MCF 10A (cell line): ENCODE measurements around the gene TTC16. TPM values are rescaled to one million over a fixed set of nuclear protein-coding genes. Genes with fewer than 3 reads are reported as not detected.

ENCODE experiments used
- BruUV-seq: library from RNA; stranded (reverse); fragments of 400-500 nt; replicated peaks from 2 replicates; lab custom pipeline; 2021; lab: Mats Ljungman, UMichigan
- CTCF ChIA-PET: fragments of 300-600 bp; sonication (Branson Sonifier 250); formaldehyde crosslinking; extraction: SDS; loops from one replicate; lab custom pipeline; 2021; ENCODE audit warnings: antibody characterized with exemption, inconsistent platforms; lab: Yijun Ruan, JAX
- POLR2A ChIA-PET: fragments of 300-600, 350-650 bp; sonication (Branson Sonifier 250); formaldehyde crosslinking; extraction: SDS; loops from one replicate; lab custom pipeline; 2020; ENCODE audit warnings: antibody characterized with exemption, inconsistent platforms; lab: Yijun Ruan, JAX
- DNase-seq: peaks from one replicate; pipeline ENCODE4 v3.0.0-alpha.2; 2018; ENCODE audit not compliant: unreplicated experiment
- H3K27ac Mint-ChIP-seq: one replicate; pipeline ENCODE4 v1.8.0; 2022; ENCODE audit warnings: mild to moderate bottlenecking, low read depth, mixed read lengths; ENCODE audit not compliant: unreplicated experiment
- H3K27me3 Mint-ChIP-seq: one replicate; pipeline ENCODE4 v1.8.0; 2022; ENCODE audit warnings: mixed read lengths; ENCODE audit not compliant: insufficient read depth, unreplicated experiment
- H3K36me3 Mint-ChIP-seq: one replicate; pipeline ENCODE4 v1.8.0; 2022; ENCODE audit warnings: mild to moderate bottlenecking, moderate library complexity, mixed read lengths; ENCODE audit not compliant: insufficient read depth, unreplicated experiment
- H3K4me1 Mint-ChIP-seq: one replicate; pipeline ENCODE4 v1.8.0; 2022; ENCODE audit warnings: mixed read lengths; ENCODE audit not compliant: insufficient read depth, unreplicated experiment
- H3K4me3 Mint-ChIP-seq: one replicate; pipeline ENCODE4 v1.8.0; 2022; ENCODE audit warnings: mild to moderate bottlenecking, moderate library complexity, mixed read lengths; ENCODE audit not compliant: unreplicated experiment
- H3K9me3 Mint-ChIP-seq: one replicate; pipeline ENCODE4 v1.8.0; 2022; ENCODE audit warnings: mixed read lengths; ENCODE audit not compliant: unreplicated experiment
- CTCF ChIP-seq: fragments of 200-600 bp; IDR thresholded peaks from one replicate; pipeline ENCODE4 v1.8.0; 2022; ENCODE audit warnings: antibody characterized with exemption, mild to moderate bottlenecking; ENCODE audit not compliant: unreplicated experiment
- intact Hi-C: fragments of 100-400 bp; cut with micrococcal nuclease; formaldehyde crosslinking; loops from 2 replicates; pipeline ENCODE4 v1.14.1; 2022
- total RNA-seq: library from RNA; stranded (reverse); gene quantifications from 2 replicates; pipeline ENCODE4 v1.2.3, GENCODE V29; 2022

The TTC16 gene
- total RNA-seq, 1 experiment from 2014 or later, result 0.19 TPM

- BruUV-seq, result no TSS peak
- POLR2A ChIA-PET, result no interaction called here
- no peaks in the 10 kb centered on the region for H3K9me3 Mint-ChIP-seq
Measured at GRCh38 chr9:127746959-127747569, 31.2 kb downstream of the TTC16 start.

GRCh38 chr9:127749090-127749787 is 33.4 kb downstream of the TTC16 start:
- CTCF ChIA-PET, result interaction anchor here (0.7 kb wide), 1 partner anchor 326 kb away, joined by 3 read pairs; no protein-coding TSS in a partner anchor
- peaks cover 59% of the 10 kb centered on the region for H3K27me3 Mint-ChIP-seq

More at GRCh38 chr9:127746959-127747569, 31.2 kb downstream of the TTC16 start:
- DNase-seq, result no peak
- TF ChIP-seq CTCF, result no peak
- Mint-ChIP-seq H3K27me3 (peaks cover 37% of the 10 kb centered on the region), H3K4me3 (no peak overlapping the region), H3K4me1 (no peaks in the 10 kb centered on the region), H3K27ac (no peak overlapping the region), H3K36me3 (no peaks in the 10 kb centered on the region)
- intact Hi-C loops, result no loop called here
- CTCF ChIA-PET, result interaction anchor here (0.7 kb wide), 2 partner anchors 12 to 141 kb away, joined by 4 read pairs; no protein-coding TSS in a partner anchor

GRCh38 chr9:127751269-127752054 is 35.6 kb downstream of the TTC16 start:
- Mint-ChIP-seq H3K27ac (no peak overlapping the region), H3K4me3 (no peak overlapping the region), H3K27me3 (peaks cover 63% of the 10 kb centered on the region), H3K36me3 (no peaks in the 10 kb centered on the region), H3K9me3 (no peaks in the 10 kb centered on the region), H3K4me1 (no peaks in the 10 kb centered on the region)
- BruUV-seq, result no TSS peak
- ChIA-PET POLR2A (interaction anchor here (1.6 kb wide), 1 partner anchor 11 kb away, joined by 5 read pairs; no protein-coding TSS in a partner anchor), CTCF (interaction anchor here (1.0 kb wide), 1 partner anchor 17 kb away, joined by 3 read pairs; the partner anchor contains the start of gene TOR2A)
- peak; percentile 31 for DNase-seq
- TF ChIP-seq CTCF, result no peak
- intact Hi-C loops, result no loop called here

More at GRCh38 chr9:127749090-127749787, 33.4 kb downstream of the TTC16 start:
- intact Hi-C loops, result no loop called here
- H3K4me3 Mint-ChIP-seq, result no peak overlapping the region
- no peak for DNase-seq
- no peaks in the 10 kb centered on the region for H3K4me1 Mint-ChIP-seq
- no peak overlapping the region for H3K27ac Mint-ChIP-seq
- H3K9me3 Mint-ChIP-seq, result no peaks in the 10 kb centered on the region
- H3K36me3 Mint-ChIP-seq, result no peaks in the 10 kb centered on the region
- POLR2A ChIA-PET, result no interaction called here
- BruUV-seq, result no TSS peak
- no peak for TF ChIP-seq CTCF

GRCh38 chr9:127753148-127753547 is 37.3 kb downstream of the TTC16 start:
- H3K27me3 Mint-ChIP-seq, result peaks cover 48% of the 10 kb centered on the region

More at GRCh38 chr9:127753148-127753547, 37.3 kb downstream of the TTC16 start:
- no peaks in the 10 kb centered on the region for H3K9me3 Mint-ChIP-seq
- CTCF ChIA-PET, result interaction anchor here (0.5 to 0.7 kb wide), 3 partner anchors 166 to 744 kb away, joined by 3 to 4 read pairs (median 3); no protein-coding TSS in a partner anchor
- POLR2A ChIA-PET, result no interaction called here
- no peaks in the 10 kb centered on the region for H3K36me3 Mint-ChIP-seq
- no peaks in the 10 kb centered on the region for H3K4me1 Mint-ChIP-seq
- H3K4me3 Mint-ChIP-seq, result no peak overlapping the region
- no TSS peak for BruUV-seq
- no peak for DNase-seq
- no peak for TF ChIP-seq CTCF
- intact Hi-C loops, result no loop called here
- H3K27ac Mint-ChIP-seq, result no peak overlapping the region
